Measurements from ENCODE around the gene CFAP97D2.
"Not testable (repeated sequence)": the region's sequence is repeated elsewhere in the genome, so short reads cannot be mapped to it uniquely, and the experiment has no call there.

Gene CFAP97D2

DNA sequence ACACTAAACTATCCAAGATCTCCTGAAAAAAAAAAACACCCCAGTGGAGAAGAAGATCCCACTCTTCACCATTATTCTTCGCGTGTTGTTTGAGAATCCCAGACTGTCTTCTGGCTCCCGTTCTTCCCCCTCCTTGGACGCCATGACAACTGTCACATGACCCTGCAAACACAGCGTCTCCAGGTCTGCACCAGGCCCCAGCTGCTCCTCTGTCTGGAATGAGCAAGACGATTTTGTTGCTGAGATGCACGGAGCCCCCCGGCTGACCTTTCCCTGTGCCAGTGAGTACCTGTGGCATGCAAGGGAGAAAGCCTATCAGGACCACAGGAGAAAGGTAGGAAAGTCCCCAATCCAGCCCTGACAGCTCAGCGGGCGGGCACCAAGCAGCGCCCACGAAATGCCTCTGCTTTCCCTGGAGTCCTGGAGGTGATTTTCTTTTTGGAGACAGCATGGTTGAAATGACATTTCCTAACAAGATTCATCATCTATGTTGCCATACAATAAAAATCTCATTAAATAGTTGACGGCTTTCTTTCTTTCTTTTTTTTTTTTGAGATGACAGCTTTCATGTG is at the start of gene CFAP97D2:
Gene CFAP97D2 (plus strand): TSS at position 171 of the 572 bp plus-strand sequence. CDS start 74 bp downstream, at position 245.
- FAIRE-seq (no peak), DNase-seq (ENCODE audit: extremely low spot score, insufficient read length, low read depth) (no peak)

DNA sequence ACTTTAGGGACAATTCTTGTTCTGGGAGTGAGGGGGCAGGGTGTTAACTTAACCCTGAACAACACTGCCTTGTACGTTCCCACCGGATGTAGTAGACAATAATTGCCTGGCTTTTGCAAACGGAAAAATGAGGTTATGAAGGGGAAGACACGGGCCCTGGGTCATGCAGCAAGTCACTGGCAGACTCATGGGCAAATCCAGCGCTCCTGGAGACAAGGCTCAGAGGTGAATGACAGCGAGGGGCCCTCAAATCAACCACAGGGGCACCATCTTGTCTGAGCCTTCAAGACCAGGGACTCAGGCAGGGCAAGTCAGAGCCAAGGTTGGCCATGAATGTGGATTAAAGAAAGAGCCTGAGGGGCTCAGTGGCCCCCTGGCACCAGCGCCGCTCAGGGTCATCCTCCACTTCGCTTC is 49.4 kb upstream of the CFAP97D2 start:
- no peak for FAIRE-seq
- DNase-seq (ENCODE audit: extremely low spot score, insufficient read length, low read depth): no peak

GRCh38 chr13:114130131-114130836 is 48.8 kb upstream of the CFAP97D2 start:
- FAIRE-seq: peak; percentile 62

GRCh38 chr13:114130837-114131582 is 48.0 kb upstream of the CFAP97D2 start:
- peak; percentile 91 for FAIRE-seq
- no peak for DNase-seq (ENCODE audit: extremely low spot score, insufficient read length, low read depth)

More at GRCh38 chr13:114130131-114130836, 48.8 kb upstream of the CFAP97D2 start:
- no peak for DNase-seq (ENCODE audit: extremely low spot score, insufficient read length, low read depth)

GRCh38 chr13:114131583-114132418 is 47.3 kb upstream of the CFAP97D2 start:
- DNase-seq (ENCODE audit: extremely low spot score, insufficient read length, low read depth): no peak
- FAIRE-seq: no peak

DNA sequence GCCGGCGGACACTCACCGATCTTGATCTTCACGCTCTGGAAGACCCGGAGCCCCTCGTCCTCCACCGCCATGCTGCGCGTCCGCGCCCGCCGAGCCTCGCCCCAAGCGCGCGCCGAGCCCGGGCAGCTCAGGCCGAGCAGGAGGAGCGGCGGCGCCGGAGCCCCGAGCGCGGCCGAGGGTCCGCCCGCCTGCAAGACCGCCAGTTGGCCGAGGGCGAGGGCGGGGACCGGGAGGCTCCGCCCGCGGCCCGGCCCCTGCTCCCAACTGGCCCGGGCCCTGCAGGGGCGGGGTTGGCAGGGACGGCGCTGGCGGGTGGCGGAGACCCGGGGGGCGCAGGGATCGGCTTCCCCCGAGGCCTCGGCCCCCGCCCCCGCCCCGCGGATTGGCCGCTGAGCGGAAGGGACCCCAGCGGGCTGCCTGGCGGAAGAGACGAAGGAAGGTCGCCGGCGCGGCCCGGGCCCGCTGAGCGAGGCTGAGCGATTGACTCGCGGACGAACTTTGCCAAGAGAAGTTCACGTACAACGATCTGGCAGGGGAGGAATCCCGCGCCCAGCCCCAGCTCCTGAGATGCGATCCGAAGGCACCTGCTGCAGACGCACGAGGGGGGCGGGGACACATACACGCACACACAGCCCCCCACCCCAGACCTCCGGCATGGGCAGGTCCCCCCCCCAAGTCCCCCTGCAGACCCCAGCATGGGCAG is 46.5 kb upstream of the CFAP97D2 start, which contains the start of gene RASA3:
Gene RASA3 (minus strand): TSS at position 205 of the 703 bp plus-strand sequence. CDS start 134 bp downstream, at position 71.
- DNase-seq (ENCODE audit: extremely low spot score, insufficient read length, low read depth) (peak; percentile 77), FAIRE-seq (peak; percentile 81)

GRCh38 chr13:114133126-114133525 is 45.9 kb upstream of the CFAP97D2 start:
- DNase-seq (ENCODE audit: extremely low spot score, insufficient read length, low read depth); FAIRE-seq: not testable (repeated sequence)

- not testable (repeated sequence) for DNase-seq (ENCODE audit: extremely low spot score, insufficient read length, low read depth); FAIRE-seq
Measured at GRCh38 chr13:114133552-114133951, 45.5 kb upstream of the CFAP97D2 start.

DNA sequence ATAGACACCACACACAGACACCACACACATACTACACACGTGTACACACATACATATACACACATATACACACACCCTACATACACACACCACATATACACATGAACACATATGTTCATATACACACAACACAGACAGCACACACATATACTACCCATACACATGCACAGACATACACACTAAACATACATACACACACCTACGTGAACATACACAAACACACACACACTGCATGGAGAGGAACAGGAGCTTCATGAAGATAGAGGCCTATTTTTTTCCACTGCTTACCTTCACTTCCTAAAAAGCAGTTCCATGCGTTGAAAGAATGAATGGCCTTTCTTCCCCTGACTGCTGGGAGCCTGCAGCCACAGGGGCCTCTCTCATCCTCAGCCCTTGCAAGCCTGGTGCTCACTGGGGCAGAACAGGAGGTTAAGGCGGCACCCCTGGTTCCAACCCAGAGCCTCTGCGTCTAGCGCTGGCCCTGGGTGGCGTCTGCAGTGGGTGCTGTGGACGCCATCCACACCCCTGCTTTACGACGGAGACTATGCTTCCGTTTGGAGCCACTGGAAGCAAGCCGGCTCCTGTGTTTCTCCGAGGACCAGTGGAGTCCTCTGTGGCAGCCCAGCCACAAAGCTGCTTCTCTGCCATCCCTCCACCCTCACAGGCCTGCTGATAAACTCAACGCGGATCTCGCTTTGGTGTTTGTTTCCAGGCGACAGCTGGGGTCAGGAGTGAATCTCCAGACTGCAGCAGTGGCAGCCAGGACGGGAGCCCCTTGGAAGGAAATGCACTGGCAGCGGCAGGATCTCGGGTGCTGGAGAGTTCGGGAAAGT is 44.7 kb upstream of the CFAP97D2 start:
- DNase-seq (ENCODE audit: extremely low spot score, insufficient read length, low read depth) (no peak), FAIRE-seq (peak; percentile 54)

GRCh38 chr13:114134944-114135610 is 44.0 kb upstream of the CFAP97D2 start:
- DNase-seq (ENCODE audit: extremely low spot score, insufficient read length, low read depth): no peak
- FAIRE-seq: no peak

- DNase-seq (ENCODE audit: extremely low spot score, insufficient read length, low read depth) (no peak), FAIRE-seq (no peak)
Measured at GRCh38 chr13:114135731-114136171, 43.3 kb upstream of the CFAP97D2 start.

DNA sequence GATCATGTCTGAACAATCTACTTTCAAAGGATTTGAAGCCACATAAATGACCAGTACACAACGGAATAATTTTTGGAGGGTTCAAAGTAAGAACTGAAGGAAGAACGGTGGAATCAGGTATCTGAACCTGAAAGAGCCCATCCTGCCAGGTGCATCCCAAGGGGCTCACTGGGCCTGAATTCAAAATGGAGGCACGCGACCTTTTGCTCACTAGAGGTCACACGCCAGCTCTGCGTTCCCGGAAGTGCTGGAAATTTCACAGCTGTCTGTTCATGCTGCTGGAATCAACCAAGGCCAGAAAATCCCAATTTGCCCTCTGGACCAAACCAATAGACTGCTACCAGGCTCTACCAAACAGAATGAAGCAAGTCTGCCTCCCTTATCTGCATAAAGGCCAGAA is 42.5 kb upstream of the CFAP97D2 start:
- no peak for DNase-seq (ENCODE audit: extremely low spot score, insufficient read length, low read depth)
- no peak for FAIRE-seq

GRCh38 chr13:114140131-114140905 is 38.7 kb upstream of the CFAP97D2 start:
- DNase-seq (ENCODE audit: extremely low spot score, insufficient read length, low read depth) (no peak), FAIRE-seq (peak; percentile 24)

DNA sequence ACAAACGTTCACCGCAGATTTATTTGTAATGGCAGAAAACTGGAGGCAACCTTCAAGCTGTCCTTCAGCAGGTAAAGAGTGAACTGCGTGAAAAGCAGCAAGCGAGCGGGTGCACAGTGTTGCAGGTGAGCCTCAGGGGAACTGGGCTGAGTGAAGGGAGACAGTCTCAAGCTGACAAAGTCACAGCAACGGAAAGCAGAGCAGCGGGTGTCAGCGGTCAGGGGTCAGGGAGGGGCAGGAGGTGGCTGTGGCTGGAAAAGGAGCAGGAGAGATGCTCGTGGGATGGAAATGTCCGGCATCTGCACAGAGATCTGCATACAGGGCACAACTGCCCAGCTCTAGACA is 38.2 kb upstream of the CFAP97D2 start:
- DNase-seq (ENCODE audit: extremely low spot score, insufficient read length, low read depth) (no peak), FAIRE-seq (peak; percentile 72)

GRCh38 chr13:114141261-114141996 is 37.6 kb upstream of the CFAP97D2 start:
- no peak for FAIRE-seq
- no peak for DNase-seq (ENCODE audit: extremely low spot score, insufficient read length, low read depth)

DNA sequence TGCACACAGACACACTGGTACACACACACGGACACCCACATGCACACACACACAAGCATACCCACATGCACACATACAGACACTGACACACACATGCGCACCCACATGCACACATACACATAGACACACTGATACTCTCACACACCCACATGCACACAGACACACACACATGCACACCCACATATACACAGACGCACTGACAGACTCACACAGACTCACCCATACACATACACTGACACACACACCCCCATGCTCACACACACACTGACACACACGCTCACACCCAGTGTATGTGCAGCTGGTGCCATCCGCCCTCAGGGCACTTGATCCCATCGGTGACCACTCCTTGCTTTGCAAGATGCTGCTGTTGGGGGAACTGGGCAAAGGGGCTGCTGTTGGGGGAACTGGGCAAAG is 36.9 kb upstream of the CFAP97D2 start:
- DNase-seq (ENCODE audit: extremely low spot score, insufficient read length, low read depth): no peak
- no peak for FAIRE-seq

Data from GM18507 (cell line).